Activated CD4-positive, alpha-beta T cell treated with anti-CD3 and anti-CD28 coated beads, Interleukin-2, amount 50 U/mL, for 24 hours (primary cell): ENCODE measurements around the gene COMMD9.

ENCODE experiments used
- DNase-seq, 2 donors: peaks; one replicate each; pipeline ENCODE4 v3.0.0-alpha.2; 2020; ENCODE audit warnings: low read depth in 1 of 2, low spot score in 1 of 2

COMMD9 gene

GRCh38 chr11:36224209-36224882, 64.9 kb downstream of the COMMD9 start:
- no peak for DNase-seq

GRCh38 chr11:36222831-36223635, 66.2 kb downstream of the COMMD9 start:
- DNase-seq = no peak
